WTC11 (cell line): Measurements from ENCODE around the gene RNF38. TPM values are rescaled to one million over a fixed set of nuclear protein-coding genes. Genes with fewer than 3 reads are reported as not detected.

ENCODE experiments used
- ATAC-seq: fragments of 200-7000 bp; cut with Tn5 transposase; 2 replicates; pipeline ENCODE4 v1.10.0; 2021; ENCODE audit warnings: mild to moderate bottlenecking, moderate library complexity
- CTCF ChIA-PET: fragments of 300-600 bp; sonication (Branson Sonifier 250); formaldehyde crosslinking; loops from one replicate; lab custom pipeline; 2021; ENCODE audit warnings: antibody characterized with exemption; lab: Charles Lee
- POLR2A ChIA-PET: fragments of 350-600 bp; sonication (Branson Sonifier 250); formaldehyde crosslinking; loops from one replicate; lab custom pipeline; 2021; ENCODE audit warnings: antibody characterized with exemption; lab: Charles Lee
- DNase-seq: peaks from one replicate; pipeline ENCODE4 v3.0.0; 2021; ENCODE audit warnings: low spot score
- H3K27ac Mint-ChIP-seq: 2 replicates; pipeline ENCODE4 v1.8.0; 2021; ENCODE audit warnings: mixed read lengths
- H3K27me3 Mint-ChIP-seq: 2 replicates; pipeline ENCODE4 v1.8.0; 2021; ENCODE audit warnings: low read depth, mild to moderate bottlenecking, moderate library complexity, mixed read lengths
- H3K36me3 Mint-ChIP-seq: 2 replicates; pipeline ENCODE4 v1.8.0; 2021; ENCODE audit warnings: mixed read lengths
- H3K4me1 Mint-ChIP-seq: 2 replicates; pipeline ENCODE4 v1.8.0; 2022; ENCODE audit warnings: mixed read lengths
- H3K4me3 Mint-ChIP-seq: 2 replicates; pipeline ENCODE4 v1.8.0; 2021; ENCODE audit warnings: mild to moderate bottlenecking, moderate library complexity, mixed read lengths
- H3K9me3 Mint-ChIP-seq: 2 replicates; pipeline ENCODE4 v1.8.0; 2021; ENCODE audit warnings: mixed read lengths
- CREB1 ChIP-seq: sonication (generic); formaldehyde crosslinking; IDR thresholded peaks from 2 replicates; pipeline ENCODE4 v1.8.0; 2023; ENCODE audit warnings: mild to moderate bottlenecking, missing genetic modification reagents
- CREM ChIP-seq: sonication (generic); formaldehyde crosslinking; IDR thresholded peaks from 2 replicates; pipeline ENCODE4 v1.8.1; 2022; ENCODE audit warnings: mild to moderate bottlenecking, missing genetic modification reagents, moderate library complexity
- ESRRA ChIP-seq: sonication (generic); formaldehyde crosslinking; IDR thresholded peaks from 2 replicates; pipeline ENCODE4 v1.8.1; 2022; ENCODE audit warnings: mild to moderate bottlenecking, missing genetic modification reagents, borderline replicate concordance
- ETV6 ChIP-seq: sonication (generic); formaldehyde crosslinking; IDR thresholded peaks from 2 replicates; pipeline ENCODE4 v1.8.1; 2022; ENCODE audit warnings: mild to moderate bottlenecking, missing genetic modification reagents
- HMGA2 ChIP-seq: fragments of 250-450 bp; sonication (Bioruptor Pico); IDR thresholded peaks from 2 replicates; pipeline ENCODE4 v1.4.0; 2021; ENCODE audit warnings: mild to moderate bottlenecking, moderate library complexity
- NR2C2 ChIP-seq: sonication (generic); formaldehyde crosslinking; IDR thresholded peaks from 2 replicates; pipeline ENCODE4 v1.8.0; 2022; ENCODE audit warnings: mild to moderate bottlenecking, missing genetic modification reagents
- OVOL2 ChIP-seq: fragments of 250-450 bp; sonication (Bioruptor Pico); IDR thresholded peaks from 2 replicates; pipeline ENCODE4 v1.9.0; 2021; ENCODE audit warnings: mild to moderate bottlenecking, borderline replicate concordance
- SMAD3 ChIP-seq: sonication (generic); formaldehyde crosslinking; IDR thresholded peaks from 2 replicates; pipeline ENCODE4 v1.8.0; 2022; ENCODE audit warnings: missing genetic modification reagents, mild to moderate bottlenecking, borderline replicate concordance
- SMAD4 ChIP-seq: sonication (generic); formaldehyde crosslinking; IDR thresholded peaks from 2 replicates; pipeline ENCODE4 v1.8.0; 2022; ENCODE audit warnings: mild to moderate bottlenecking, missing genetic modification reagents
- TEAD1 ChIP-seq: sonication (generic); formaldehyde crosslinking; IDR thresholded peaks from 2 replicates; pipeline ENCODE4 v1.8.0; 2022; ENCODE audit warnings: mild to moderate bottlenecking, missing genetic modification reagents
- TP53 ChIP-seq: sonication (generic); formaldehyde crosslinking; IDR thresholded peaks from 2 replicates; pipeline ENCODE4 v1.8.1; 2023; ENCODE audit warnings: mild to moderate bottlenecking, missing genetic modification reagents
- total RNA-seq: library from RNA; stranded (reverse); gene quantifications from 3 replicates; pipeline ENCODE4 v1.2.3, GENCODE V29; 2021
- TF ChIP-seq, protein P1 (sequence below): sonication (generic); formaldehyde crosslinking; IDR thresholded peaks from 2 replicates; pipeline ENCODE4 v1.8.1; 2022; ENCODE audit warnings: mild to moderate bottlenecking, missing genetic modification reagents, moderate library complexity, borderline replicate concordance
- TF ChIP-seq, protein P2 (sequence below): sonication (generic); formaldehyde crosslinking; IDR thresholded peaks from 2 replicates; pipeline ENCODE4 v1.8.0; 2022; ENCODE audit warnings: mild to moderate bottlenecking, missing genetic modification reagents
- TF ChIP-seq, protein P3 (sequence below): sonication (generic); formaldehyde crosslinking; conservative IDR thresholded peaks from 2 replicates; pipeline ENCODE4 v1.8.1; 2023; ENCODE audit warnings: mild to moderate bottlenecking, low read depth, missing genetic modification reagents, moderate library complexity
- TF ChIP-seq, protein P4 (sequence below): sonication (generic); formaldehyde crosslinking; IDR thresholded peaks from 2 replicates; pipeline ENCODE4 v1.8.1; 2023; ENCODE audit warnings: mild to moderate bottlenecking, missing genetic modification reagents, moderate library complexity
- TF ChIP-seq, protein P5 (sequence below): fragments of 200-600 bp; IDR thresholded peaks from 2 replicates; pipeline ENCODE4 v1.8.0; 2022; ENCODE audit warnings: antibody characterized with exemption

RNF38 gene
- total RNA-seq, 1 experiment from 2014 or later, result 56.4 TPM

DNA sequence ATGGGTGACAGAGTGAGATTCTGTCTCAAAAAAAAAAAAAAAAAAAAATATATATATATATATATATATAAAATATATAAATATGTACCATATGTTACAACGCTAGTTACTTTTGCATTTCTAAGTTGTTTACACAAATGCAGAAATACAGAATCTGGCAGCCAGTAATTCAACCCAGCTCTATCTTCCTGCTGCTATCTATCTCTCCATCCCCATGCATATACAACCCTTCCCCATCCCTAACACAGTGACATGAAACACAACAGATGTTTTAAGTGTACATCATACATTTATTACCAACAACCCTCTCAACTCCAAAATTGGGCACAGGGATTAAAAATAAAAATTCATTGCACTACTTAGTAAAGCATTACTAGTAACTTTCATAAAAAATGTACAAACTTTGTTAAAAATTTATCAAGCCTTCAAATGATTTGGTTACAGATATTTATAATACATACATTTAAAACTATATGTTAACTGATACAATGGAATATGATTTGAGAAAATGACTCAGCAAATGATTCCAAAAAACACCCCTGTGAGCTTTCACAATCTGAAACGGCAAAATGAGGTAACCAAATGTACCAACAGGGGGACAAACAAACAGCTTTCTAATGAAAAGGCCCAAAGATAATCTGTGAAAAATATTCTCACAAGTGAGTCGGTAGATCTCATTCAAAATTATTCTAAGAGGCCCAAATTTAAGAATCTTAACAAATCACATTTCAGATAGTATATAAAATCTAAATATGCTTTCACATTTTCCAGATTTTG, 63.8 kb downstream of the RNF38 start:
- DNase-seq (no peak), ATAC-seq (no peak)
- POLR2A ChIA-PET, result no interaction called here
- Mint-ChIP-seq H3K27ac (no peak overlapping the region), H3K9me3 (no peaks in the 10 kb centered on the region), H3K27me3 (no peaks in the 10 kb centered on the region), H3K4me1 (no peaks in the 10 kb centered on the region), H3K4me3 (no peak overlapping the region), H3K36me3 (peaks cover 39% of the 10 kb centered on the region)
- TF ChIP-seq TEAD1 (CRISPR knock-in tag) (no peak), CREM (CRISPR knock-in tag) (no peak), SMAD4 (no peak), TP53 (CRISPR knock-in tag) (no peak), OVOL2 (CRISPR knock-in tag) (no peak), ESRRA (CRISPR knock-in tag) (no peak), CREB1 (no peak), ETV6 (CRISPR knock-in tag) (no peak), HMGA2 (CRISPR knock-in tag) (no peak), SMAD3 (CRISPR knock-in tag) (no peak), NR2C2 (no peak)
- TF ChIP-seq, protein P1, sequence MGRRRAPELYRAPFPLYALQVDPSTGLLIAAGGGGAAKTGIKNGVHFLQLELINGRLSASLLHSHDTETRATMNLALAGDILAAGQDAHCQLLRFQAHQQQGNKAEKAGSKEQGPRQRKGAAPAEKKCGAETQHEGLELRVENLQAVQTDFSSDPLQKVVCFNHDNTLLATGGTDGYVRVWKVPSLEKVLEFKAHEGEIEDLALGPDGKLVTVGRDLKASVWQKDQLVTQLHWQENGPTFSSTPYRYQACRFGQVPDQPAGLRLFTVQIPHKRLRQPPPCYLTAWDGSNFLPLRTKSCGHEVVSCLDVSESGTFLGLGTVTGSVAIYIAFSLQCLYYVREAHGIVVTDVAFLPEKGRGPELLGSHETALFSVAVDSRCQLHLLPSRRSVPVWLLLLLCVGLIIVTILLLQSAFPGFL, result no peak
- TF ChIP-seq, protein P2, sequence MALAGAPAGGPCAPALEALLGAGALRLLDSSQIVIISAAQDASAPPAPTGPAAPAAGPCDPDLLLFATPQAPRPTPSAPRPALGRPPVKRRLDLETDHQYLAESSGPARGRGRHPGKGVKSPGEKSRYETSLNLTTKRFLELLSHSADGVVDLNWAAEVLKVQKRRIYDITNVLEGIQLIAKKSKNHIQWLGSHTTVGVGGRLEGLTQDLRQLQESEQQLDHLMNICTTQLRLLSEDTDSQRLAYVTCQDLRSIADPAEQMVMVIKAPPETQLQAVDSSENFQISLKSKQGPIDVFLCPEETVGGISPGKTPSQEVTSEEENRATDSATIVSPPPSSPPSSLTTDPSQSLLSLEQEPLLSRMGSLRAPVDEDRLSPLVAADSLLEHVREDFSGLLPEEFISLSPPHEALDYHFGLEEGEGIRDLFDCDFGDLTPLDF, result no peak
- TF ChIP-seq, protein P3, sequence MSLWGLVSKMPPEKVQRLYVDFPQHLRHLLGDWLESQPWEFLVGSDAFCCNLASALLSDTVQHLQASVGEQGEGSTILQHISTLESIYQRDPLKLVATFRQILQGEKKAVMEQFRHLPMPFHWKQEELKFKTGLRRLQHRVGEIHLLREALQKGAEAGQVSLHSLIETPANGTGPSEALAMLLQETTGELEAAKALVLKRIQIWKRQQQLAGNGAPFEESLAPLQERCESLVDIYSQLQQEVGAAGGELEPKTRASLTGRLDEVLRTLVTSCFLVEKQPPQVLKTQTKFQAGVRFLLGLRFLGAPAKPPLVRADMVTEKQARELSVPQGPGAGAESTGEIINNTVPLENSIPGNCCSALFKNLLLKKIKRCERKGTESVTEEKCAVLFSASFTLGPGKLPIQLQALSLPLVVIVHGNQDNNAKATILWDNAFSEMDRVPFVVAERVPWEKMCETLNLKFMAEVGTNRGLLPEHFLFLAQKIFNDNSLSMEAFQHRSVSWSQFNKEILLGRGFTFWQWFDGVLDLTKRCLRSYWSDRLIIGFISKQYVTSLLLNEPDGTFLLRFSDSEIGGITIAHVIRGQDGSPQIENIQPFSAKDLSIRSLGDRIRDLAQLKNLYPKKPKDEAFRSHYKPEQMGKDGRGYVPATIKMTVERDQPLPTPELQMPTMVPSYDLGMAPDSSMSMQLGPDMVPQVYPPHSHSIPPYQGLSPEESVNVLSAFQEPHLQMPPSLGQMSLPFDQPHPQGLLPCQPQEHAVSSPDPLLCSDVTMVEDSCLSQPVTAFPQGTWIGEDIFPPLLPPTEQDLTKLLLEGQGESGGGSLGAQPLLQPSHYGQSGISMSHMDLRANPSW (CRISPR knock-in tag), result no peak
- CTCF ChIA-PET, result interaction anchor here (0.6 to 1.9 kb wide), 2 partner anchors 9 to 109 kb away, joined by 5 to 8 read pairs; no protein-coding TSS in a partner anchor

DNA sequence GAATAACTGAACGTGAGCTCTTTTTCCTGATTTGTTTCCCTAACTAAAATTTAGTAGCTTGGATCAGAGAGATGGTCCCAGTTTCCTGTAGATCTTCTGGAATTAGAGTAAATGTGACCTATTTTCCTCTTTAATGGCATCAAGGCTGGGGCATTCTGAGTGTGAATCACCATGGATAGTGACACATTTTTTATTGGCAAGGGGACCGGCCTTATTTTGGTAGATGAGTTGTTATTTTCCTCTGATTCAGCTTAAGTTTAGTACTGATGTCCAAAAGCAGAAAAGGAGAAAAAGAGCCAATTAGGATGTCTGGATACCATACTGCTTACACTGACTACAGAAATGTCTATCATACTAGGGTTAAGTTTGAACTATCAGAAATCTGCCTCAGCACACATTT, 68.1 kb downstream of the RNF38 start:
- CTCF ChIA-PET, result interaction anchor here (1.0 to 1.6 kb wide), 3 partner anchors 17 to 397 kb away, joined by 3 to 6 read pairs (median 5); no protein-coding TSS in a partner anchor
- no peaks in the 10 kb centered on the region for H3K9me3 Mint-ChIP-seq
- H3K27me3 Mint-ChIP-seq, result no peaks in the 10 kb centered on the region
- no peak overlapping the region for H3K4me3 Mint-ChIP-seq
- POLR2A ChIA-PET, result interaction anchor here (0.7 kb wide), 1 partner anchor 247 kb away, joined by 3 read pairs; no protein-coding TSS in a partner anchor
- H3K27ac Mint-ChIP-seq, result no peak overlapping the region
- TF ChIP-seq, protein P4, sequence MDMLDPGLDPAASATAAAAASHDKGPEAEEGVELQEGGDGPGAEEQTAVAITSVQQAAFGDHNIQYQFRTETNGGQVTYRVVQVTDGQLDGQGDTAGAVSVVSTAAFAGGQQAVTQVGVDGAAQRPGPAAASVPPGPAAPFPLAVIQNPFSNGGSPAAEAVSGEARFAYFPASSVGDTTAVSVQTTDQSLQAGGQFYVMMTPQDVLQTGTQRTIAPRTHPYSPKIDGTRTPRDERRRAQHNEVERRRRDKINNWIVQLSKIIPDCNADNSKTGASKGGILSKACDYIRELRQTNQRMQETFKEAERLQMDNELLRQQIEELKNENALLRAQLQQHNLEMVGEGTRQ (CRISPR knock-in tag), result no peak
- no peak for DNase-seq
- H3K4me1 Mint-ChIP-seq, result no peaks in the 10 kb centered on the region
- peaks cover 4% of the 10 kb centered on the region for H3K36me3 Mint-ChIP-seq
- ATAC-seq, result no peak

DNA sequence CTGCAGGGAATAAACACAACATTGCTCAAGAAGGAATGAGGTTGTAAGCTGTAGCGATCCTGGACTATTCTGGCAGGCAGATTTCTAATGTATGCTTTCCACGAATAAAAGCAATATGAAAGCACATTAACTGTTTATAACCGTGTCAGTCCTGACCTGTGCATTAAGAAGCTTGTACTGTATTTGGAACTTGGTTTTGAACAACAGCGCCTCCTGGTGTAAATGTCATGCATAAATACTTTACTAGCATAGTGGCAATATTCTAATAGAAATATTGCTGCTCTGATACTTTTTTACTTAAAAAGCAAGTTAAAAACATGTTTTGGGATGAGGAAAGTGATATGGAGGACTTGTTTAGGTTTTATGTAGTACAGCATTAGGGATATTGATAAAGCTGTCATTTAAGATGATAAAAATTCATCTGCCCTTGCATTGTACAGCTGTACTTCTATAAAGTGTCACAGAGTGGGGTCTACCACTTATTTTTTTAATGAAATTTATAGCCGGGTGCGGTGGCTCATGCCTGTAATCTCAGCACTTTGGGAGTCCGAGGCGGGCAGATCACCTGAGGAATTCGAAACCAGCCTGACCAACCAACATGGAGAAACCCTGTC, 71.2 kb downstream of the RNF38 start:
- Mint-ChIP-seq H3K27me3 (no peaks in the 10 kb centered on the region), H3K36me3 (no peaks in the 10 kb centered on the region), H3K4me3 (no peak overlapping the region), H3K27ac (no peak overlapping the region), H3K9me3 (no peaks in the 10 kb centered on the region), H3K4me1 (no peaks in the 10 kb centered on the region)
- TF ChIP-seq CREM (CRISPR knock-in tag), result no peak
- TF ChIP-seq, protein P5, sequence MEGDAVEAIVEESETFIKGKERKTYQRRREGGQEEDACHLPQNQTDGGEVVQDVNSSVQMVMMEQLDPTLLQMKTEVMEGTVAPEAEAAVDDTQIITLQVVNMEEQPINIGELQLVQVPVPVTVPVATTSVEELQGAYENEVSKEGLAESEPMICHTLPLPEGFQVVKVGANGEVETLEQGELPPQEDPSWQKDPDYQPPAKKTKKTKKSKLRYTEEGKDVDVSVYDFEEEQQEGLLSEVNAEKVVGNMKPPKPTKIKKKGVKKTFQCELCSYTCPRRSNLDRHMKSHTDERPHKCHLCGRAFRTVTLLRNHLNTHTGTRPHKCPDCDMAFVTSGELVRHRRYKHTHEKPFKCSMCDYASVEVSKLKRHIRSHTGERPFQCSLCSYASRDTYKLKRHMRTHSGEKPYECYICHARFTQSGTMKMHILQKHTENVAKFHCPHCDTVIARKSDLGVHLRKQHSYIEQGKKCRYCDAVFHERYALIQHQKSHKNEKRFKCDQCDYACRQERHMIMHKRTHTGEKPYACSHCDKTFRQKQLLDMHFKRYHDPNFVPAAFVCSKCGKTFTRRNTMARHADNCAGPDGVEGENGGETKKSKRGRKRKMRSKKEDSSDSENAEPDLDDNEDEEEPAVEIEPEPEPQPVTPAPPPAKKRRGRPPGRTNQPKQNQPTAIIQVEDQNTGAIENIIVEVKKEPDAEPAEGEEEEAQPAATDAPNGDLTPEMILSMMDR, result peak; percentile 87
- ATAC-seq (peak; percentile 62), DNase-seq (no peak)
- ChIA-PET POLR2A (interaction anchor here (1.1 to 1.2 kb wide), 2 partner anchors 14 to 77 kb away, joined by 3 read pairs; no protein-coding TSS in a partner anchor), CTCF (interaction anchor here (0.5 to 3.3 kb wide), 32 partner anchors 9 to 374 kb away, joined by 3 to 26 read pairs (median 3); partner anchors contain the start of genes CLTA, GNE and RECK)
